OCI-LY1 (cell line): ENCODE results near the gene MMP10.

Source experiments
- H2AFZ ChIP-seq: fragments of 200-600 bp; sonication (generic), shearing (Covaris generic); 2 replicates; pipeline ENCODE4 v1.6.0; 2014; ENCODE audit warnings: antibody characterized with exemption, mild to moderate bottlenecking, low read length
- H3F3A ChIP-seq: fragments of 200-600 bp; sonication (generic), shearing (Covaris generic); 2 replicates; pipeline ENCODE4 v1.6.0; 2014; ENCODE audit warnings: mild to moderate bottlenecking, antibody characterized with exemption, low read length, moderate library complexity; ENCODE audit not compliant: insufficient read depth
- H3K27ac ChIP-seq: fragments of 200-600 bp; sonication (generic); 2 replicates; pipeline ENCODE4 v1.5.1; 2014; ENCODE audit warnings: low read length, mixed run types, mild to moderate bottlenecking, low read depth; ENCODE audit not compliant: poor library complexity, severe bottlenecking
- H3K27me3 ChIP-seq: fragments of 200-600 bp; sonication (generic); 2 replicates; pipeline ENCODE4 v1.6.0; 2014; ENCODE audit warnings: antibody characterized with exemption, mild to moderate bottlenecking, low read length, moderate library complexity; ENCODE audit not compliant: insufficient read depth
- H3K36me3 ChIP-seq: fragments of 200-600 bp; sonication (generic); 2 replicates; pipeline ENCODE4 v1.6.1; 2014; ENCODE audit warnings: mild to moderate bottlenecking, antibody characterized with exemption, low read length, moderate library complexity, mixed read lengths; ENCODE audit not compliant: insufficient read depth
- H3K4me1 ChIP-seq: fragments of 200-600 bp; sonication (generic); 2 replicates; pipeline ENCODE4 v1.5.1; 2014; ENCODE audit warnings: mild to moderate bottlenecking, low read length, moderate library complexity; ENCODE audit not compliant: insufficient read depth, severe bottlenecking
- H3K4me2 ChIP-seq: fragments of 200-600 bp; sonication (generic), shearing (Covaris generic); 2 replicates; pipeline ENCODE4 v1.6.1; 2014; ENCODE audit warnings: low read length
- H3K4me3 ChIP-seq: fragments of 200-600 bp; sonication (generic); 2 replicates; pipeline ENCODE4 v1.5.1; 2014; ENCODE audit warnings: low read length, low read depth, mild to moderate bottlenecking, mixed read lengths; ENCODE audit not compliant: poor library complexity, severe bottlenecking
- H3K79me2 ChIP-seq: fragments of 200-600 bp; shearing (Covaris generic); 2 replicates; pipeline ENCODE4 v1.6.1; 2016; ENCODE audit warnings: mixed run types, low read length, mixed read lengths; ENCODE audit not compliant: insufficient read depth
- H3K9ac ChIP-seq: fragments of 200-600 bp; sonication (generic), shearing (Covaris generic); 2 replicates; pipeline ENCODE4 v1.6.1; 2014; ENCODE audit warnings: mild to moderate bottlenecking, low read length, mixed read lengths
- H3K9me2 ChIP-seq: fragments of 200-600 bp; sonication (generic), shearing (Covaris generic); 2 replicates; pipeline ENCODE4 v1.6.1; 2014; ENCODE audit warnings: low read depth, mild to moderate bottlenecking, low read length, mixed read lengths
- H3K9me3 ChIP-seq: fragments of 200-600 bp; shearing (Covaris generic); 2 replicates; pipeline ENCODE4 v1.6.1; 2014; ENCODE audit warnings: low read length, mixed read lengths
- H4K20me1 ChIP-seq: fragments of 200-600 bp; sonication (generic), shearing (Covaris generic); 2 replicates; pipeline ENCODE4 v1.6.0; 2016; ENCODE audit warnings: mild to moderate bottlenecking, low read length; ENCODE audit not compliant: insufficient read depth
- CTCF ChIP-seq: fragments of 200-600 bp; sonication (generic), shearing (Covaris generic); IDR thresholded peaks from 2 replicates; pipeline ENCODE4 v1.5.1; 2017; ENCODE audit warnings: mild to moderate bottlenecking, antibody characterized with exemption, low read length, moderate library complexity, mixed read lengths
- EZH2 ChIP-seq: fragments of 200-600 bp; sonication (generic), shearing (Covaris generic); IDR thresholded peaks from 2 replicates; pipeline ENCODE4 v1.8.0; 2017; ENCODE audit warnings: borderline replicate concordance, mixed run types, mild to moderate bottlenecking, antibody characterized with exemption, low read length, moderate library complexity, mixed read lengths

MMP10 gene

GRCh38 chr11:102773386-102773785, 7.0 kb downstream of the MMP10 start:
- Histone ChIP-seq H3K36me3 (no peaks in the 10 kb centered on the region), H3K9me3 (no peaks in the 10 kb centered on the region), H4K20me1 (no peaks in the 10 kb centered on the region), H3K9ac (no peak overlapping the region), H3F3A (no peaks in the 10 kb centered on the region), H3K27ac (no peak overlapping the region), H3K27me3 (no peaks in the 10 kb centered on the region), H3K4me1 (no peaks in the 10 kb centered on the region), H2AFZ (no peak overlapping the region), H3K4me3 (no peak overlapping the region), H3K79me2 (no peaks in the 10 kb centered on the region), H3K9me2 (no peaks in the 10 kb centered on the region), H3K4me2 (no peak overlapping the region)
- no peak for TF ChIP-seq EZH2
- TF ChIP-seq CTCF = no peak

GRCh38 chr11:102771351-102771750, 9.1 kb downstream of the MMP10 start:
- H2AFZ ChIP-seq = no peak overlapping the region
- no peak for TF ChIP-seq CTCF
- TF ChIP-seq EZH2 = no peak

GRCh38 chr11:102770191-102770590, 10.2 kb downstream of the MMP10 start:
- TF ChIP-seq CTCF = no peak
- TF ChIP-seq EZH2 = no peak
- H3K4me1 ChIP-seq = no peaks in the 10 kb centered on the region

More at GRCh38 chr11:102771351-102771750, 9.1 kb downstream of the MMP10 start:
- no peaks in the 10 kb centered on the region for H4K20me1 ChIP-seq
- H3F3A ChIP-seq = no peaks in the 10 kb centered on the region
- no peaks in the 10 kb centered on the region for H3K9me2 ChIP-seq
- H3K36me3 ChIP-seq = no peaks in the 10 kb centered on the region
- H3K79me2 ChIP-seq = no peaks in the 10 kb centered on the region
- H3K9ac ChIP-seq = no peak overlapping the region
- no peak overlapping the region for H3K27ac ChIP-seq
- H3K4me2 ChIP-seq = no peak overlapping the region
- no peaks in the 10 kb centered on the region for H3K4me1 ChIP-seq
- no peak overlapping the region for H3K4me3 ChIP-seq
- no peaks in the 10 kb centered on the region for H3K9me3 ChIP-seq
- no peaks in the 10 kb centered on the region for H3K27me3 ChIP-seq

More at GRCh38 chr11:102770191-102770590, 10.2 kb downstream of the MMP10 start:
- Histone ChIP-seq H3F3A (no peaks in the 10 kb centered on the region), H3K79me2 (no peaks in the 10 kb centered on the region), H3K4me3 (no peak overlapping the region), H3K4me2 (no peak overlapping the region), H3K9ac (no peak overlapping the region), H3K27me3 (no peaks in the 10 kb centered on the region), H3K36me3 (no peaks in the 10 kb centered on the region), H3K9me2 (no peaks in the 10 kb centered on the region), H2AFZ (no peak overlapping the region), H4K20me1 (no peaks in the 10 kb centered on the region), H3K27ac (no peak overlapping the region), H3K9me3 (no peaks in the 10 kb centered on the region)
